Measurements from ENCODE around the gene MAN1A1. TPM values are rescaled to one million over a fixed set of nuclear protein-coding genes. Genes with fewer than 3 reads are reported as not detected.

Gene MAN1A1
- polyA plus RNA-seq, 4 donors, result 17.7 to 129 (median 34.7) TPM

GRCh38 chr6:119233312-119233984, 116.1 kb downstream of the MAN1A1 start:
- no peak overlapping the region for H3K4me3 ChIP-seq (ENCODE audit: low read depth in 1 of 3, low read length in 3 of 3)
- H3K27me3 ChIP-seq (ENCODE audit: control insufficient read depth in 3 of 3, insufficient read depth in 3 of 3, low read length in 3 of 3), result no peaks in the 10 kb centered on the region
- peak overlapping the region in 1 of 3 donors; percentile 34 for H3K27ac ChIP-seq (ENCODE audit: low read depth in 1 of 3, low read length in 2 of 3)
- H3K4me1 ChIP-seq (ENCODE audit: control insufficient read depth in 3 of 3, insufficient read depth in 2 of 3, low read depth in 1 of 3, low read length in 2 of 3), result peaks cover 0 to 11% (median 7%) of the 10 kb centered on the region in 3 donors
- FAIRE-seq (no peak), DNase-seq (peak; percentile 62 to 86)
- WGBS, 3 donors, result 29 to 70% (median 47%) methylated on average over 2 of the region's 2 CpGs
- H3K36me3 ChIP-seq (ENCODE audit: control insufficient read depth in 3 of 3, insufficient read depth in 2 of 3, low read depth in 1 of 3, low read length in 3 of 3), result peaks cover 0 to 10% (median 4%) of the 10 kb centered on the region in 3 donors
- H3K9me3 ChIP-seq (ENCODE audit: control insufficient read depth in 2 of 2, insufficient read depth in 1 of 2, low read depth in 1 of 2, low read length in 1 of 2), result peaks cover 0 to 10% of the 10 kb centered on the region in 2 donors

DNA sequence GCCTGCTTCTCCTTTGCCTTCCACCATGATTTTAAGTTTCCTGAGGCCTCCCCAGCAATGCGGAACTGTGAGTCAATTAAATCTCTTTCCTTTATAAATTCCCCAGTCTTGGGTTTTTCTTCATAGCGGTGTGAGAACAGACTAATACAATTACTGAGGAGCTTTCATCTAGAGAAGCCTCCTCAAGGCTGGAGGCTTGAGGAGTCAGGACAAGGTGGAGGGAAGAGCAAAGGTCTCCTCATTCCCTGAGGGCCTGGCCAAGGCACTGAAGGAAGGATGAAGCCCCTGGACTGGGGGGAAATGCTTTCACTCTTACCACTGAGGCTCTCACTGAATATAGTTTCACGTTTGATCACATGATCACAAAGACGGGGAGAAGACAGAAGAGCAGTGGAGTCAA, 118.2 kb downstream of the MAN1A1 start:
- DNase-seq, result no peak
- H3K27ac ChIP-seq (ENCODE audit: low read depth in 1 of 3, low read length in 2 of 3), result no peak overlapping the region
- 89 to 96% (median 90%) methylated on average over 4 of the region's 4 CpGs for WGBS, 3 donors
- peaks cover 0 to 8% of the 10 kb centered on the region in 2 donors for H3K9me3 ChIP-seq (ENCODE audit: control insufficient read depth in 2 of 2, insufficient read depth in 1 of 2, low read depth in 1 of 2, low read length in 1 of 2)
- H3K4me1 ChIP-seq (ENCODE audit: control insufficient read depth in 3 of 3, insufficient read depth in 2 of 3, low read depth in 1 of 3, low read length in 2 of 3), result peaks cover 0 to 11% (median 7%) of the 10 kb centered on the region in 3 donors
- H3K4me3 ChIP-seq (ENCODE audit: low read depth in 1 of 3, low read length in 3 of 3), result no peak overlapping the region
- no peak for FAIRE-seq
- peaks cover 0 to 8% (median 2%) of the 10 kb centered on the region in 3 donors for H3K36me3 ChIP-seq (ENCODE audit: control insufficient read depth in 3 of 3, insufficient read depth in 2 of 3, low read depth in 1 of 3, low read length in 3 of 3)
- H3K27me3 ChIP-seq (ENCODE audit: control insufficient read depth in 3 of 3, insufficient read depth in 3 of 3, low read length in 3 of 3), result no peaks in the 10 kb centered on the region

DNA sequence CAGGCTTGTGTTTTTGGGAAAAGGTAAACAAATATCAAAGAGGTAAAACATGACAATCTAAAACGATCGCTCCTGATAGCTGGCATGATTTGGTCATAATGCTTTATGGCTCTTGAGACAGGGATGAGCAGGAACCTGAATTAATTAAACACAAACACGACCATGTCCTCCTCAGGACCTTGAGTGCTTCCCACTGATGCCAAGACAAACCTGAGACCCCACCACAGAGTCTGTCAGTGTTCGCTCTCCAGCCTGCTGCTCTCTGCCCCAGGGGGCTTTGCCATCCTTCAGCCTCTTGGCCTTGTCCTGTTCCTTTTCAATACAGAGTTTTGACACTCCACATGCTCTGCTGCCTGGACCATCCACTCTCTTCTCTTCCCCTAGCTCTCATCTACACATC, 119.4 kb downstream of the MAN1A1 start:
- Histone ChIP-seq H3K36me3 (ENCODE audit: control insufficient read depth in 3 of 3, insufficient read depth in 2 of 3, low read depth in 1 of 3, low read length in 3 of 3) (peaks cover 0 to 4% (median 2%) of the 10 kb centered on the region in 3 donors), H3K9me3 (ENCODE audit: control insufficient read depth in 2 of 2, insufficient read depth in 1 of 2, low read depth in 1 of 2, low read length in 1 of 2) (no peaks in the 10 kb centered on the region), H3K4me3 (ENCODE audit: low read depth in 1 of 3, low read length in 3 of 3) (no peak overlapping the region), H3K27me3 (ENCODE audit: control insufficient read depth in 3 of 3, insufficient read depth in 3 of 3, low read length in 3 of 3) (no peaks in the 10 kb centered on the region), H3K27ac (ENCODE audit: low read depth in 1 of 3, low read length in 2 of 3) (no peak overlapping the region), H3K4me1 (ENCODE audit: control insufficient read depth in 3 of 3, insufficient read depth in 2 of 3, low read depth in 1 of 3, low read length in 2 of 3) (peaks cover 0 to 11% (median 7%) of the 10 kb centered on the region in 3 donors)
- WGBS, 3 donors, result 84 to 90% (median 86%) methylated on average over 4 of the region's 4 CpGs
- DNase-seq (no peak), FAIRE-seq (no peak)

DNA sequence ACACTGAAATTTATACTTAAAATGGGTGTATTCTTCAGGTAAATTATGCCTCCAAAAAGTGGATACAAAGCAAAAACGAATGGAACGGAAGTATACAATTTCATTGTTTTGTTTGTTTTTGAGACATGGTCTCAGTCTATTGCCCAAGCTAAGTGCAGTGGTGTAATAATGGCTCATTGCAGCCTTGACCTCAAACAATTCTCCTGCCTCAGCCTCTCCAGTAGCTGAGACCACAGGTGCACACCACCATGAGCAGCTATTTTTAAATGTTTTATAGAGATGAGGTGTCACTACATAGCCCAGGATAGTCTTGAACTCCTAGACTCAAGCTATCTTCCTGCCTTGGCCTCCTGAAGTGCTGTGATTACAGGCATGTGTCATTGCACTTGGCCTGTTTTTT, 122.2 kb downstream of the MAN1A1 start:
- DNase-seq (no peak), FAIRE-seq (no peak)
- H3K27me3 ChIP-seq (ENCODE audit: control insufficient read depth in 3 of 3, insufficient read depth in 3 of 3, low read length in 3 of 3), result no peaks in the 10 kb centered on the region
- H3K4me1 ChIP-seq (ENCODE audit: control insufficient read depth in 3 of 3, insufficient read depth in 2 of 3, low read depth in 1 of 3, low read length in 2 of 3), result peaks cover 0 to 2% (median 0%) of the 10 kb centered on the region in 3 donors
- H3K4me3 ChIP-seq (ENCODE audit: low read depth in 1 of 3, low read length in 3 of 3), result no peak overlapping the region
- H3K27ac ChIP-seq (ENCODE audit: low read depth in 1 of 3, low read length in 2 of 3), result no peak overlapping the region
- H3K36me3 ChIP-seq (ENCODE audit: control insufficient read depth in 3 of 3, insufficient read depth in 2 of 3, low read depth in 1 of 3, low read length in 3 of 3), result peaks cover 0 to 2% (median 2%) of the 10 kb centered on the region in 3 donors
- no peaks in the 10 kb centered on the region for H3K9me3 ChIP-seq (ENCODE audit: control insufficient read depth in 2 of 2, insufficient read depth in 1 of 2, low read depth in 1 of 2, low read length in 1 of 2)
- WGBS, 3 donors, result 95 to 100% (median 97%) methylated on average over 2 of the region's 2 CpGs

GRCh38 chr6:119226089-119226488, 123.5 kb downstream of the MAN1A1 start:
- no peaks in the 10 kb centered on the region for H3K9me3 ChIP-seq (ENCODE audit: control insufficient read depth in 2 of 2, insufficient read depth in 1 of 2, low read depth in 1 of 2, low read length in 1 of 2)
- DNase-seq (no peak), FAIRE-seq (no peak)
- no peaks in the 10 kb centered on the region for H3K4me1 ChIP-seq (ENCODE audit: control insufficient read depth in 3 of 3, insufficient read depth in 2 of 3, low read depth in 1 of 3, low read length in 2 of 3)
- H3K4me3 ChIP-seq (ENCODE audit: low read depth in 1 of 3, low read length in 3 of 3), result no peak overlapping the region
- 74 to 86% (median 82%) methylated on average over 4 of the region's 4 CpGs for WGBS, 3 donors
- H3K36me3 ChIP-seq (ENCODE audit: control insufficient read depth in 3 of 3, insufficient read depth in 2 of 3, low read depth in 1 of 3, low read length in 3 of 3), result peaks cover 0 to 2% (median 2%) of the 10 kb centered on the region in 3 donors
- no peak overlapping the region for H3K27ac ChIP-seq (ENCODE audit: low read depth in 1 of 3, low read length in 2 of 3)
- no peaks in the 10 kb centered on the region for H3K27me3 ChIP-seq (ENCODE audit: control insufficient read depth in 3 of 3, insufficient read depth in 3 of 3, low read length in 3 of 3)

GRCh38 chr6:119224095-119224701, 125.4 kb downstream of the MAN1A1 start:
- H3K4me3 ChIP-seq (ENCODE audit: low read depth in 1 of 3, low read length in 3 of 3), result no peak overlapping the region
- no peaks in the 10 kb centered on the region for H3K9me3 ChIP-seq (ENCODE audit: control insufficient read depth in 2 of 2, insufficient read depth in 1 of 2, low read depth in 1 of 2, low read length in 1 of 2)
- no peak overlapping the region for H3K27ac ChIP-seq (ENCODE audit: low read depth in 1 of 3, low read length in 2 of 3)
- no peaks in the 10 kb centered on the region for H3K27me3 ChIP-seq (ENCODE audit: control insufficient read depth in 3 of 3, insufficient read depth in 3 of 3, low read length in 3 of 3)
- H3K36me3 ChIP-seq (ENCODE audit: control insufficient read depth in 3 of 3, insufficient read depth in 2 of 3, low read depth in 1 of 3, low read length in 3 of 3), result peaks cover 0 to 2% (median 0%) of the 10 kb centered on the region in 3 donors
- 51 to 73% (median 60%) methylated on average over 4 of the region's 4 CpGs for WGBS, 3 donors
- H3K4me1 ChIP-seq (ENCODE audit: control insufficient read depth in 3 of 3, insufficient read depth in 2 of 3, low read depth in 1 of 3, low read length in 2 of 3), result no peaks in the 10 kb centered on the region
- no peak for DNase-seq
- no peak for FAIRE-seq

DNA sequence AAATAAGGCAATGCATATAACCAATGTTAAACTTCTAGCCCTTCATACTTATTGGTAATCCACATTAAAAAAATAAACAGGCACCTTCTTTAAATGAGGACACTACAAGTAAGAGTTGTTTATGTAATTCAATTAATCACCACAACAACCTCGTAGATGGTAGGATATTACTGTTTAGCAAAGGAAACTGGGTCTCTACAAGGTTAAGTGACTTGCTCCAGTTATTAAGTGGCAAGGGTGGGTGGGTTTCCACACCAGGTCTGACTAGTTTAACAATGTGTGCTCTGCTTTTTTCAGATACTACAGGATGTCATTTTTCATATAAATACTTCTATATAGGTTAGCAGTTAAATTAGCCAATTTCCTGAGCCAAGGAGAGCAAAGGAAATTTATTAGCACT, 129.1 kb downstream of the MAN1A1 start:
- Histone ChIP-seq H3K9me3 (ENCODE audit: control insufficient read depth in 2 of 2, insufficient read depth in 1 of 2, low read depth in 1 of 2, low read length in 1 of 2) (no peaks in the 10 kb centered on the region), H3K4me3 (ENCODE audit: low read depth in 1 of 3, low read length in 3 of 3) (no peak overlapping the region), H3K27me3 (ENCODE audit: control insufficient read depth in 3 of 3, insufficient read depth in 3 of 3, low read length in 3 of 3) (no peaks in the 10 kb centered on the region), H3K4me1 (ENCODE audit: control insufficient read depth in 3 of 3, insufficient read depth in 2 of 3, low read depth in 1 of 3, low read length in 2 of 3) (no peaks in the 10 kb centered on the region), H3K36me3 (ENCODE audit: control insufficient read depth in 3 of 3, insufficient read depth in 2 of 3, low read depth in 1 of 3, low read length in 3 of 3) (peaks cover 0 to 2% (median 0%) of the 10 kb centered on the region in 3 donors), H3K27ac (ENCODE audit: low read depth in 1 of 3, low read length in 2 of 3) (no peak overlapping the region)
- no peak for FAIRE-seq
- DNase-seq, result no peak
- 50 to 76% (median 60%) methylated on average over 1 of the region's 1 CpG for WGBS, 3 donors

DNA sequence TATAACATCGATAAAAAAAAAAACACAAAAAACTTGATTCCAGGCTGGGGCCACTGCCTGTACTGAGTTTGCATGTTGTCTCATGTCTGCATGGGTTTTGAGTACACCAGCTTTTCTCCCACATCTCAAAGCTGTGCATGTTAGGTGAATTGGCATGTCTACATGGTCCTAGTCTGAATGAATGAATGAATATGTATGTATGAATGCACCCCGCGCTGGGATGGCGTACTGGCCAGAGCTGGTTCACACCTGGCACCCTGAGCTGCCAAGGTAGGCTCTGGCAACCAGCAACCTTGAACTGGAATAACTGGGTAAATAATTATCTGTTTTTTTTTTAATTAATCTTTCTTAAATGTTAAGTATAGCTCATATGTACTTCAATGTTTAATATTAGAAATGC, 131.0 kb downstream of the MAN1A1 start:
- no peak for FAIRE-seq
- Histone ChIP-seq H3K4me1 (ENCODE audit: control insufficient read depth in 3 of 3, insufficient read depth in 2 of 3, low read depth in 1 of 3, low read length in 2 of 3) (no peaks in the 10 kb centered on the region), H3K27ac (ENCODE audit: low read depth in 1 of 3, low read length in 2 of 3) (no peak overlapping the region), H3K9me3 (ENCODE audit: control insufficient read depth in 2 of 2, insufficient read depth in 1 of 2, low read depth in 1 of 2, low read length in 1 of 2) (no peaks in the 10 kb centered on the region), H3K36me3 (ENCODE audit: control insufficient read depth in 3 of 3, insufficient read depth in 2 of 3, low read depth in 1 of 3, low read length in 3 of 3) (peaks cover 0 to 2% (median 0%) of the 10 kb centered on the region in 3 donors), H3K27me3 (ENCODE audit: control insufficient read depth in 3 of 3, insufficient read depth in 3 of 3, low read length in 3 of 3) (no peaks in the 10 kb centered on the region), H3K4me3 (ENCODE audit: low read depth in 1 of 3, low read length in 3 of 3) (no peak overlapping the region)
- WGBS, 3 donors, result 90 to 96% (median 95%) methylated on average over 4 of the region's 4 CpGs
- DNase-seq, result no peak
